ENCODE results near the gene ABCB10.

- TF ChIP-seq CTCF (conservative IDR thresholded peaks at IDR 0.05 in 1 of 2, IDR thresholded peaks at IDR 0.05 in 1 of 2; ENCODE audit: low read depth in 1 of 2, low read length in 2 of 2) (no peak), EZH2 (IDR thresholded peaks at IDR 0.05; ENCODE audit: low read length, missing control alignments) (no peak)
These were observed 18.5 kb downstream of the ABCB10 start for GRCh38 chr1:229539863-229540506.

All from fibroblast of lung (primary cell).